Neural progenitor cell (in vitro differentiated cells): Measurements from ENCODE around the gene DNAJC9. TPM values are rescaled to one million over a fixed set of nuclear protein-coding genes. Genes with fewer than 3 reads are reported as not detected.
A peak's percentile ranks its signal among the peaks of the same experiment; 100 is the strongest.

ENCODE experiments used
- DNase-seq: peaks from one replicate; pipeline ENCODE4 v3.0.0-alpha.2; 2016; ENCODE audit warnings: low spot score
- H2AFZ ChIP-seq: fragments of 200-600 bp; sonication (generic); replicated peaks from 2 replicates; pipeline ENCODE4 v1.6.1; 2016; ENCODE audit warnings: antibody characterized with exemption
- H3F3A ChIP-seq: fragments of 200-600 bp; sonication (generic); 2 replicates; pipeline ENCODE4 v1.6.1; 2016; ENCODE audit warnings: antibody characterized with exemption, low read depth
- H3K27ac ChIP-seq: fragments of 200-600 bp; sonication (generic); 2 replicates; pipeline ENCODE4 v1.5.1; 2016; ENCODE audit warnings: mild to moderate bottlenecking
- H3K27me3 ChIP-seq: fragments of 200-600 bp; sonication (generic); 2 replicates; pipeline ENCODE4 v1.6.1; 2016; ENCODE audit warnings: mild to moderate bottlenecking, moderate library complexity
- H3K36me3 ChIP-seq: fragments of 200-600 bp; sonication (generic); 2 replicates; pipeline ENCODE4 v1.5.1; 2016
- H3K4me1 ChIP-seq: fragments of 200-600 bp; sonication (generic); 2 replicates; pipeline ENCODE4 v1.6.1; 2016; ENCODE audit warnings: mixed run types
- H3K4me2 ChIP-seq: fragments of 200-600 bp; sonication (generic); 2 replicates; pipeline ENCODE4 v1.6.1; 2016
- H3K4me3 ChIP-seq: fragments of 200-600 bp; sonication (generic); 2 replicates; pipeline ENCODE4 v1.5.1; 2016
- H3K79me2 ChIP-seq: fragments of 200-600 bp; sonication (generic); 2 replicates; pipeline ENCODE4 v1.6.1; 2016; ENCODE audit warnings: low read depth
- H3K9ac ChIP-seq: fragments of 200-600 bp; sonication (generic); 2 replicates; pipeline ENCODE4 v1.6.1; 2016
- H3K9me3 ChIP-seq: fragments of 200-600 bp; sonication (generic); 2 replicates; pipeline ENCODE4 v1.5.1; 2016; ENCODE audit warnings: low read depth
- H4K20me1 ChIP-seq: fragments of 200-600 bp; sonication (generic); 2 replicates; pipeline ENCODE4 v1.6.1; 2016; ENCODE audit warnings: low read depth
- H3K27ac Mint-ChIP-seq: 3 replicates; pipeline ENCODE4 v1.8.0; 2021; ENCODE audit warnings: mixed read lengths
- H3K27me3 Mint-ChIP-seq: 2 replicates; pipeline ENCODE4 v1.8.0; 2022; ENCODE audit warnings: low read depth, mild to moderate bottlenecking, inconsistent platforms, moderate library complexity, mixed read lengths; ENCODE audit not compliant: insufficient read depth
- H3K36me3 Mint-ChIP-seq: 3 replicates; pipeline ENCODE4 v1.8.0; 2021; ENCODE audit warnings: mixed read lengths
- H3K4me1 Mint-ChIP-seq: 3 replicates; pipeline ENCODE4 v1.8.0; 2021; ENCODE audit warnings: mixed read lengths
- H3K4me3 Mint-ChIP-seq: 3 replicates; pipeline ENCODE4 v1.8.0; 2021; ENCODE audit warnings: mild to moderate bottlenecking, moderate library complexity, mixed read lengths
- H3K9me3 Mint-ChIP-seq: 3 replicates; pipeline ENCODE4 v1.8.0; 2020; ENCODE audit warnings: mixed read lengths
- EZH2 ChIP-seq: fragments of 200-600 bp; sonication (generic); IDR thresholded peaks from 2 replicates; pipeline ENCODE4 v1.6.1; 2017; ENCODE audit warnings: antibody characterized with exemption, mild to moderate bottlenecking, moderate library complexity
- EZH2phosphoT487 ChIP-seq: fragments of 200-600 bp; sonication (generic); IDR thresholded peaks from 2 replicates; pipeline ENCODE4 v1.6.1; 2017; ENCODE audit warnings: antibody characterized with exemption
- total RNA-seq: library from RNA; depleted of rRNA; stranded (reverse); fragments of >200 nt; gene quantifications from 2 replicates; pipeline ENCODE4 v1.2.3, GENCODE V29; 2015; ENCODE audit warnings: low replicate concordance
- TF ChIP-seq, protein P1 (sequence below): fragments of 200-600 bp; sonication (generic); IDR thresholded peaks from 2 replicates; pipeline ENCODE4 v1.5.1; 2017; ENCODE audit warnings: antibody characterized with exemption, mild to moderate bottlenecking

The DNAJC9 gene
- total RNA-seq, 1 donor from 2014 or later: 58.0 TPM

GRCh38 chr10:73246322-73246645, 771 bp downstream of the DNAJC9 start:
- DNase-seq: no peak
- peaks cover 53% of the 10 kb centered on the region for H3F3A ChIP-seq
- H3K9me3 ChIP-seq: no peaks in the 10 kb centered on the region
- peak overlapping the region; percentile 97 for H3K27ac ChIP-seq
- peak overlapping the region; percentile 71 for H3K9ac ChIP-seq
- no peak for TF ChIP-seq EZH2
- TF ChIP-seq, protein P1, sequence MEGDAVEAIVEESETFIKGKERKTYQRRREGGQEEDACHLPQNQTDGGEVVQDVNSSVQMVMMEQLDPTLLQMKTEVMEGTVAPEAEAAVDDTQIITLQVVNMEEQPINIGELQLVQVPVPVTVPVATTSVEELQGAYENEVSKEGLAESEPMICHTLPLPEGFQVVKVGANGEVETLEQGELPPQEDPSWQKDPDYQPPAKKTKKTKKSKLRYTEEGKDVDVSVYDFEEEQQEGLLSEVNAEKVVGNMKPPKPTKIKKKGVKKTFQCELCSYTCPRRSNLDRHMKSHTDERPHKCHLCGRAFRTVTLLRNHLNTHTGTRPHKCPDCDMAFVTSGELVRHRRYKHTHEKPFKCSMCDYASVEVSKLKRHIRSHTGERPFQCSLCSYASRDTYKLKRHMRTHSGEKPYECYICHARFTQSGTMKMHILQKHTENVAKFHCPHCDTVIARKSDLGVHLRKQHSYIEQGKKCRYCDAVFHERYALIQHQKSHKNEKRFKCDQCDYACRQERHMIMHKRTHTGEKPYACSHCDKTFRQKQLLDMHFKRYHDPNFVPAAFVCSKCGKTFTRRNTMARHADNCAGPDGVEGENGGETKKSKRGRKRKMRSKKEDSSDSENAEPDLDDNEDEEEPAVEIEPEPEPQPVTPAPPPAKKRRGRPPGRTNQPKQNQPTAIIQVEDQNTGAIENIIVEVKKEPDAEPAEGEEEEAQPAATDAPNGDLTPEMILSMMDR: no peak
- no peak for TF ChIP-seq EZH2phosphoT487
- H3K36me3 ChIP-seq: peaks cover 24% of the 10 kb centered on the region
- Mint-ChIP-seq H3K27ac (peak overlapping the region; percentile 94), H3K27me3 (peaks cover 2% of the 10 kb centered on the region), H3K36me3 (peaks cover 32% of the 10 kb centered on the region), H3K9me3 (no peaks in the 10 kb centered on the region), H3K4me3 (peak overlapping the region; percentile 99), H3K4me1 (peaks cover 34% of the 10 kb centered on the region)
- H4K20me1 ChIP-seq: peaks cover 21% of the 10 kb centered on the region
- peak overlapping the region; percentile 96 for H3K4me3 ChIP-seq
- peak overlapping the region; percentile 99 for H3K4me2 ChIP-seq
- H3K4me1 ChIP-seq: peaks cover 15% of the 10 kb centered on the region
- H3K27me3 ChIP-seq: no peaks in the 10 kb centered on the region
- H3K79me2 ChIP-seq: peaks cover 87% of the 10 kb centered on the region
- peak overlapping the region; percentile 42 for H2AFZ ChIP-seq

DNA sequence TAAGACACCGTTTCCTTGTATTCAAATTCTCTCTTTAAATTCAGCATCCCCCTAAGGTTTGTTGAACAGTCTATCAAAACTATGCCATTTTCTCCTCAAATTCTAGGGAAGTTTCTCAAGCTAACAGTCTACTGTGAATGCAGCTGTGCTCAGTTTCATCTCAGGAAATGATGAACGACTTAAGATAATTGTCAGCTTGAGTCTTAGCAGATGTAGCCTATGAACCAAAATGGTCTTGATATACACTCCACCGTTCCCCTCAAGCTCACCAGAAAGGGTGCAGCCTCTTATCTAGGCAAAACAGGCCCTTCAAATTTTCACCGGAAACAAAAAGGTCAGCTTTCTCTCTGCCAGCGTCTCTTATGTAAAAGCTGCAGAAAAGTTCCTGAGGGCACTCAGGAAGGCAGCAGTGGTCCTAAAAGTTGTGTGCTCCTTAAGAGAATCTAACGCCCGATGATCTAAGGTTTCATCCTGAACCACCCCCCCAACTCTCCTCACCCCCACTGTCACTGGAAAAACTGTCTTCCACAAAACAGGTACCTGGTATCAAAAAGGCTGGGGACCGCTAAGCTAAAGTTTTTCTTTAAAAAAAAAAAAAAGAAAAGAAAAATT, 2.1 kb downstream of the DNAJC9 start:
- peaks cover 22% of the 10 kb centered on the region for H3K36me3 ChIP-seq

DNA sequence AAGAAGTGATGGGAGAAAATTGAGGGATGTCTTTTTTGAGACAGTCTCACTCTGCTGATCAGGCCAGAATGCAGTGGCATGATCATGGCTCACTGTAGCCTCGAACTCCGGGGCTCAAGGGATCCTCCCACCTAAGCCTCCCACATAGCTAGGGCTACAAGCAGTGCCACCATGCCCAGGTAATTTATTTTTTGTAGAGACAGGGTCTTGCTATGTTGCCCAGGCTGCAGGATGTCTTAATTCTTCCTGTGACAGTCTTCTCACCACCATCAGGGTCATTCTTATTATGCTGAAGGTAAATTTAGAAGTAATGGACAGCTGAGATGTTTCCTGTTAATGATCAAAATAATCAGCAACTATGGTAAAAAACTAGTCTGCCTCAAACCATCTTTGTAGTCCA, 7.1 kb downstream of the DNAJC9 start:
- Mint-ChIP-seq H3K4me3 (no peak overlapping the region), H3K27ac (no peak overlapping the region), H3K9me3 (no peaks in the 10 kb centered on the region), H3K36me3 (peaks cover 27% of the 10 kb centered on the region), H3K27me3 (no peaks in the 10 kb centered on the region), H3K4me1 (peaks cover 6% of the 10 kb centered on the region)
- Histone ChIP-seq H3K9ac (no peak overlapping the region), H4K20me1 (peaks cover 19% of the 10 kb centered on the region), H2AFZ (no peak overlapping the region), H3K79me2 (peaks cover 35% of the 10 kb centered on the region), H3K27me3 (no peaks in the 10 kb centered on the region), H3K4me2 (no peak overlapping the region), H3K36me3 (peaks cover 34% of the 10 kb centered on the region), H3K4me3 (no peak overlapping the region), H3K4me1 (peaks cover 5% of the 10 kb centered on the region), H3F3A (peaks cover 21% of the 10 kb centered on the region), H3K9me3 (no peaks in the 10 kb centered on the region), H3K27ac (no peak overlapping the region)
- TF ChIP-seq, protein P1: no peak
- TF ChIP-seq EZH2phosphoT487 (no peak), EZH2 (no peak)
- no peak for DNase-seq

More for the DNA sequence above, 2.1 kb downstream of the DNAJC9 start:
- Mint-ChIP-seq H3K4me1 (peaks cover 30% of the 10 kb centered on the region), H3K4me3 (peak overlapping the region; percentile 99), H3K36me3 (peaks cover 27% of the 10 kb centered on the region), H3K9me3 (no peaks in the 10 kb centered on the region), H3K27ac (no peak overlapping the region), H3K27me3 (peaks cover 2% of the 10 kb centered on the region)
- no peak for DNase-seq
- no peaks in the 10 kb centered on the region for H3K27me3 ChIP-seq
- H3K4me2 ChIP-seq: peak overlapping the region; percentile 99
- H3K9ac ChIP-seq: peak overlapping the region; percentile 71
- no peak overlapping the region for H2AFZ ChIP-seq
- H3F3A ChIP-seq: peaks cover 52% of the 10 kb centered on the region
- peaks cover 13% of the 10 kb centered on the region for H3K4me1 ChIP-seq
- H4K20me1 ChIP-seq: peaks cover 23% of the 10 kb centered on the region
- peaks cover 77% of the 10 kb centered on the region for H3K79me2 ChIP-seq
- H3K27ac ChIP-seq: no peak overlapping the region
- TF ChIP-seq, protein P1: no peak
- TF ChIP-seq EZH2phosphoT487: no peak
- no peak for TF ChIP-seq EZH2
- peak overlapping the region; percentile 96 for H3K4me3 ChIP-seq
- H3K9me3 ChIP-seq: no peaks in the 10 kb centered on the region
